Left renal pelvis (tissue), 4 donors: ENCODE results near the gene BRIP1. TPM values are rescaled to one million over a fixed set of nuclear protein-coding genes. Genes with fewer than 3 reads are reported as not detected.
"Not testable (repeated sequence)": the region's sequence is repeated elsewhere in the genome, so short reads cannot be mapped to it uniquely, and the experiment has no call there.

Source experiments
- DNase-seq, 4 donors: peaks; one replicate each; pipeline ENCODE4 v3.0.0-alpha.2; 2013; ENCODE audit warnings: low read depth in 4 of 4, low spot score in 3 of 4
- polyA plus RNA-seq, 4 donors: library from polyadenylated mRNA; unstranded; fragments of 120-200 nt; gene quantifications; one replicate each; pipeline ENCODE4 v1.2.1, GENCODE V29; 2013; ENCODE audit not compliant: insufficient read length in 4 of 4

The BRIP1 gene
- polyA plus RNA-seq, 4 donors = 8.3 to 12.5 (median 10.5) TPM

DNA sequence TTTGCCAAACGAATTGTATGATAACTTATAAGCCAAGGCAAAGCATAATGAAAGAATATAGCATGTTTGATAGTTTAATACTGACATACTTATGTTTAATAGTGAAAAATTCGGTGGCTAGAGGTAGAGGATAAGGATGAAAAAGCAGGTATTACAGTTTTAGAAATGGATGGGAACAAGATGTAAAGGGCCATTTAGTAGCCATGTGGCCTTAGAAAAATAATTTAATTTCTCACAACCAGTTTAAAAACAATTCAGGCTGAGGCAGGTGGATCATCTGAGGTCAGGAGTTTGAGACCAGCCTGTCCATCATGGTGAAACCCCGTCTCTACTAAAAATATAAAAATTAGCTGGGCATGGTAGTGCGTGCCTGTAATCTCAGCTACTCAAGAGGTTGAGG lies 152.8 kb downstream of the BRIP1 start:
- no peak for DNase-seq

DNA sequence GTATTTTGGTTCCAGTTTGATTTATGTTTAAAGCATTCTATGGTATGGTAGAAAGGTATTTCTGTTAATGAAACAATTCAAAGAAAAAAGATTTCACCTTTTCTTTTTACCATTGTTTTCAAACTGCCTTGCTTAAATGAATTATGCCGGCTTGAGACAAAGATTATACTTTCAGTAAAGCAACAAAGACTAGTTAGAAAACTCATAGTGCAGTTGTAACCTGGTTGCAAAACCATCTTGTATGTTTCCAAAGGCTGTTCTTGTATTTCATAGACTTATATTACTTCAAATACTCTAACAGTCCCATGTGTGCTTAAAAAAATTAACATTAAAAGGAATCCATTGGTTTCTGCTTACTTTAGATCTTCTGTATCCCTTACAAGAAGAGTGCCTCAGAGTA lies 153.8 kb downstream of the BRIP1 start:
- no peak for DNase-seq

DNA sequence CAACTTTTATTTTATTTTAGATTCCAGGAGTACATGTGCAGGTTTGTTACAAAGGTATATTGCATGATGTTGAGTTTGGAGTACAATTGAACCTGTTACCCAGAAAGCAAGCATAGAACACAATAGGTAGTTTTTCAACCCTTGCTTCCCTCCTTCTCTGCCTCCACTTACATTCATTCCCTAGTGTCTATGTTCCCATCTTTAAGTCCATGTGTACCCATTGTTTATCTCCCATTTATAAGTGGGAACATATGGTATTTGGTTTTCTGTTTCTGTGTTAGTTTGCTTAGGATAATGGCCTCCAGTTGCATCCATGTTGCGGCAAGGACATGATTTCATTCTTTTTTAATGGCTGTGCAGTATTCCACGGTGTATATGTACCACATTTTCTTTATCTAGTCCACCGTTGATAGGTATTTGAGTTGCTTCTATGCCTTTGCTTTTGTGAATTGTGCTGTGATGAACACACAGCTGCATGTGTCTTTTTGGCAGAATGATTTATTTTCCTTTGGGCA lies 158.3 kb downstream of the BRIP1 start:
- DNase-seq = no peak

DNA sequence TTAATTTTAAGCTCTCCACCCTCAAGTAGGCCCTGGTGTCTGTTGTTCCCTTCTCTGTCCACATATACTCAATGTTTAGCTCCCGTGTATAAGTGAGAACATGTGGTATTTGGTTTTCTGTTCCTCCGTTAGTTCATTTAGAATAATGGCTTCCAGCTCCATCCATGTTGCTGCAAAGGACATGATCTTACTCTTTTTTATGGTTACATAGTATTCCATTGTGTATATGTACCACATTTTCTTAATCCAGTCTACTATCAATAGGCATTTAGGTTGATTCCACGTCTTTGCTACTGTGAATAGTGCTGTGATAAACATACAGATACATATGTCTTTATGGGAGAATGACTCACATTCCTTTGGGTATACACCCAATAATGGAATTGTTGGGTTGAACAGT lies 160.9 kb downstream of the BRIP1 start:
- no peak for DNase-seq

DNA sequence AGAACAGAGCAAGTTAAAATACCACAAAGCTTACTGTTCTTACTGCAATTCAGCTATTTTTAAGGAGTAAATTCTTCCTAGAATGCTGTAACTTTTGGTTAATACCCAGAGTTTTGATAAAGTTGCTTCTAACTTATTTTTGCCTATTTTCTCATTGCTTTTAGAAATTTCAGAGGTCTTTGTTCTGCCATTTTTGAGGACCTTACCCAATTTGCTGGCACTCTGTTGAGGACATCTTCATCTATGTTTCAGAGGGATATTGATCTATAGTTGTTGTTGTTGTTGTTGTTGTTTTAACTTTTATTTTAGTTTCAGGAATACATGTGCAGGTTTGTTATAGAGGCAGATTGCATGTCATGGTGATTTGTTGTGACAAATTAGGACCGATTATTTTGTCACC lies 161.3 kb downstream of the BRIP1 start:
- no peak for DNase-seq

DNA sequence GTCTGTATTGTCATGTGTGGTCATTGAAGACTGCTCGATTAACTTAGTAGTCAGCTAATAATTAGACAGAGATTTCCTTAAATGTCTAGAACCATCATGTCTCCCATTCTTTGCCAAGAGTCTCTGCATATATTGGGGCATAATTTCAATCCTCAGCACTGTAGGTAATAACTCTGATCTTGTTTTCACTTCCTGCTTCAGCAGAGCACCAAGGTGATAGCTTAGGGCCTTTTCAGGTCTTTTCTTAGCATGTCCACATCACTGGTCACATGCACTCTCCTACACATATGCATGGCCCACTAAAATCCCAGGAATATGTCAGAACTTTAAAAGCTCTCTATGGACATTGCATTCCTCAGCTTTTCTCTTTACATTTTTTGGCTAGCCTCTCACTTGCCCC lies 162.0 kb downstream of the BRIP1 start:
- no peak for DNase-seq

DNA sequence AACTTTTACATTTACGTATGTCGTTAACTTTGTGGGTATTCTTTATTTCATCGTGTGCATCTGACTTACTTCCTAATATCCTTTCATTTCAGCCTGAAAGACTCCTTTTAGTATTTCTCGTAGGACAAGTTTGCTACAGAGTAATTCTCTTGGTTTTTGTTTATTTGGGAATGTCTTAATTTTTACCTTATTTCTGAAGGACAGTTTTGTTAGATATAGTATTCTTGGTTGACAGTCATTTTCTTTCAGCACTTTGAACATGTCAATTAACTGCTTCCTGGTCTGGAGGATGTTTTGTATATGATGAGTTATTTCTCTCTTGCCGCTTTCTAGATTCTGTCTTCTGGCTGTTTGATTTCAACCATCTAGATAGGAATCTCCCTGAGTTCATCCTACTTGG lies 163.1 kb downstream of the BRIP1 start:
- no peak for DNase-seq

DNA sequence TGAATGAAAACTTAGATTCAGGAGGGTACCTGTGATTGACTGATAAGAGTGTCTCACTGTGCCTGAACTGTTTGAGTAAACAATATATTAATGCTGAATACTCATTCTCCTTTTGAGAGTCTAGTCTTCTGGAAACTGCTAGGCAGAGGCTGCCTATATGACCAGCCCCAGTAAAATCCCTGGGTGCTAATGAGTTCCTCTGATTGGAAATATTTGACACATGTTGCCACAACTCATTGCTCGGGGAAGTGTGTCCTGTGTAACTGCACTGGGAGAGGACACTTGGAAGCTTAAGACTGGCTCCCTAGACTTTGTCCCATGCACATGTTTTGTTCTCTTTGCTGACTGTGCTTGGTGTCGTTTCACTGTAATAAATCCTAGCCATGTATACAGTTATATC lies 163.6 kb downstream of the BRIP1 start:
- no peak for DNase-seq

DNA sequence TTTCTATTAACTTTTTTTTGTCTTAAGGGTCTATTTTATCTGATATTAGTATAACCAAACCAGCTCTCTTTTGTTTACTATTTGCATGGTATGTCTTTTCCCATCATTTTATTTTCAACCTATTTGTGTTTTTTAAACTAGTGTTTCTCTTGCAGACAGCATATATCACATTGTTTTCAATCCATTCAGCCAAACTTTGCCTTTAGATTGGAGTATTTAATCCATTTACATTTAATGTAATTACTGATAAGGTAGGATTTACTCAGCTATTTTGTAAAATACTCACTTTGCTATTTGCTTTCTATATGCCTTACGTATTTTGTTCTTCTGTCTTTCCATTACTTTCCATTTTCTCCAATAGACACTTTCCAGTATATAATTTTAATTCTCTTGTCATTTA lies 164.3 kb downstream of the BRIP1 start:
- no peak for DNase-seq

DNA sequence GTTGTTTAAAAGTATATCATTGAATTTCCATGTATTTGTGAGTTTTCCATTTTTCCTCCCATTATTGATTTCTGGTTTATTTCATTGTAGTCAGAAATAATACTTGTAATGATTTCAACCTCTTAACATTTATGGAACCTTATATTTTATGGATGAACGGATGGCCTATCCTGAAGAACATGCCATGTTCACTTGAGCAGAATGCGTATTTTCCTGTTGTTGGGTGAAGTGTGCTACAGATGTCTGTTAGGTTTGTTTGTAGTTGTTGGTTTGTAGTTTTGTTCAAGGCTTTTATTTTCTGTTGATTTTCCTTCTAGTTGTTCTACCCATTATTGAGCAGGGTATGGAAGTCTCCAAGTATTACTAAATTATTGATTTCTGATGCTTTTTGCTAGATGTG lies 165.1 kb downstream of the BRIP1 start:
- DNase-seq = no peak

DNA sequence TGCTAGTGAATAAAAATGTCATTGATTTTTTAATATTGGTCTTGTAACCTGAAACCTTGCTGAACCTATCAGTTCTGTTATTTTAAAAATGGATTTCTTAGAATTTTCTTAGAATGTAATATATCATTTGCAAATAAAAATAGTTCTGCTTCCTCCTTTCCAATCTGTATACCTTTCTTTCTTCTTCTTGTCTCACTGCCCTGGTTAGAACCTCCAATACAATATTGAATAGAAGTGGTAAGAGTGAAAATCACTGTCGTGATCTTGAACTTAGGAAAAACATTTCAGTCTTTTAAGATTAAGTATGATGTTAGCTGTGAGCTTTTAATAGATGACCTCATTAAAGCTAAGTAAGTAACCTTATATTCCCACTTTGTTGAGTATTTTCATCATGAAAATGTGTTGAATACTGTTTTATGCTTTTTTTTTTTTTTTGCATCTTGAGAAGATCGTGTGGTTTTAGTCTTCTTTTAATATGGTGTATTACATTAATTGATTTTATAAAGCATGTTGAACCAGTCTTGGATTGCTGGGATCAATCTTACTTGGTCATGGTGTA lies 167.5 kb downstream of the BRIP1 start:
- DNase-seq = no peak

DNA sequence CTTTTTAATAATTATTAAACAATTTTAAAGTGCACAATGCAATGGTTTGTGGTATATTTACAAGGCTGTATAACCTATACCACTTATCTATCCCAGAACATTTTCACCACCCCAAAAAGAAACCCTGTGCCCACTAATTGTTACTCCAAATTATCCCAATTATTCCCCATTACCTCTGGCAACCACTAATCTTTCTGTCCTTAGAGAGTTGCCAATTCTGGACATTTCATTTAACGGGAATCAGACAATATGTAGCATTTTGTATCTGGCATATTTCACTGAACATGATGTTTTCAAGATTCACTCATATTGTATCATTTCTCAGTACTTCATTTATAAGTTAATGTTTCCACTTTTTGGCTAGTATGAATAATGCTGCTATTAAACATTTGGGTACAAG lies 169.2 kb downstream of the BRIP1 start:
- DNase-seq = no peak

DNA sequence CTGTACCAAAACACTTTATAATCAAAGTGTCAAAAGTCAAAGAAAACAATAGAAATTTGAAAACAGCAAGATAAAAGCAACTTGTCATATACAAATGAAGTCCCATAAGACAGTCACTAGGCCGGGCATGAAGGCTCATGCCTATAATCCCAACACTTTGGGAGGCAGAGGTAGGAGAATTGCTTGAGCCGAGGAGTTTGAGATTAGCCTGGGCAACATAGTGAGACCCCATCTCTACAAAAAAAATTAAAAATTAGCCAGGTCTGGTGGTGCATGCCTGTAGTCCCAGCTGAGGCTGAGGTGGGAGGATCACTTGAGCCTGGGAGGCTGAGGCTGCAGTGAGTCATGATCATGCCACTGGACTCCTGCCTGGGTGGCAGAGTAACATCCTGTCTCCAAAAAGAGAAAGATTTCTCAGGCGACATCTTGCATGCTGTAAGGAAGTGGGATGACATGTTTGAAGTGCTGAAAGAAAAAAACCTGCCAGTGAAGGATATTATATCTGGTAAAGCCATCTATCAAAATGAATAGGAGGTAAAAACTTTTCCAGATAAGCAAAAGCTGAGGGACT lies 173.6 kb downstream of the BRIP1 start:
- DNase-seq = no peak

DNA sequence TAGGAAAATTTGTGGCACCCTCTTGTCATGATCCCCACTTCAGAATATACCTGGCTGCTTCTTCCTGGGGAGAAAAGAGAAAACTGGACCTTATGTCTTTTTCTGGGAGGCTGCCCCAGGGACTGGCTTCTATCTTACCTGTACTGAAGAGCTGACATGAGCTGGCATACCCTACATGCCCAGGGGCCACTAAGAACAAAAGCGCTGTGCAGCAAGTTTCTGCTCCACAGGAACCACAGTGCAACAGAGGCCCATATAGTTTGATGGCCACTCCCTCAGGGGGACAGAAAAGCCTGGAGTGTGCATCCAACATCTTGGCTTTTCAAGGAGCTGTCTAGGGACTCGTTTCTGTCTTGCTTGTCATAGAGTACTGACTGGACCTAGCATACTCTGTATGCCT lies 175.6 kb downstream of the BRIP1 start:
- DNase-seq = no peak

DNA sequence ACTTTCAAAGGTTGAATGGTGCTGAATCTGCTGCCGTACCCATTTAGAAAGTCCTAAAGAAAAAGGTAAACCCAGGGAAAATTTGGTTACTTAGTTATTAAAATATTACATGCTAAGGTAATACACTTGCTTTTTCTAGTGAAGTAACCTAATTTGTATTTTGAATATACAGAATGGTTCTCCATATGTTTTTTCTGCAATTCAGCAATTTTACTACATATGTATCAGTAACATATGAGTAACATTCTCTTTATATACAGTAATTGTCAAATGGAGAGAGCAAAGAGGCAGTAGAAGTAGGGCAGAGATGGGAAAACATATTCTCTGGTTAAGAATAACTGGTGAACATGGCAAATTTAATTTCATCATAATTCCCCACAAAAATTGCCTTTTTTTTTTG lies 177.2 kb downstream of the BRIP1 start:
- DNase-seq = no peak

DNA sequence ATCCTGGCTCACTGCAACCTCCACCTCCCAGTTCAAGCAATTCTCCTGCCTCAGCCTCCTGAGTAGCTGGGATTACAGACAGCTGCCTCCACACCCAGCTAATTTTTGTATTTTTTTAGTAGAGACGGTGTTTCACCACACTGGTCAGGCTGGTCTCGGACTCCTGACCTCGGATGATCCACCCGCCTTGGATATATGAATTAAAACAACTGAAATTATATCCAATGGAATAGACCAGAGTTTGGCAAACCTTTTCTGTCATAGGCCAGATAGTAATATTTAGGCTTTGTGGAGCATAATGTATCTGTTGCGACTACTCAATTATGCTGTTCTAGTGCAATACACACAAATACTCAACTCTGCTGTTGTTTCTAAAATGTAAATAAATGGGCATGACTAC lies 178.5 kb downstream of the BRIP1 start:
- DNase-seq = no peak

DNA sequence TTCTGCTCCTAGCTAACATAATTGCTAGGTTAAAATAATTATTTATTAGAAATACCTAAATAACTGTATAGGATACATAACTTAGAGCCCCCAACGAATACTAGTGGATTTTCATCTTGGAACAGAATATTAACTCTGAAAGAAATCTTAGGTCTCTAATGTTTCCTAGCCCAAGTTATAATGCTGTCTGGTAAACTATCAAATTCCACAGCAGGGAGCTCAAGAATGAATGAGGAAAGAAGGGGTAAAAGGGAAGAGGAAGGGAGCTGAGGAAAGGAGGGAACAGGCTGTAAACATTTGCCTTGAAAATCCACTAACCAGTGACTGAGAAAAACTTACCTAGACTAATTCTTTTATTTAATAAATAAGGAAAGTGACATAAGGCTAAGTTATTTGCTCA lies 179.2 kb downstream of the BRIP1 start:
- no peak for DNase-seq

DNA sequence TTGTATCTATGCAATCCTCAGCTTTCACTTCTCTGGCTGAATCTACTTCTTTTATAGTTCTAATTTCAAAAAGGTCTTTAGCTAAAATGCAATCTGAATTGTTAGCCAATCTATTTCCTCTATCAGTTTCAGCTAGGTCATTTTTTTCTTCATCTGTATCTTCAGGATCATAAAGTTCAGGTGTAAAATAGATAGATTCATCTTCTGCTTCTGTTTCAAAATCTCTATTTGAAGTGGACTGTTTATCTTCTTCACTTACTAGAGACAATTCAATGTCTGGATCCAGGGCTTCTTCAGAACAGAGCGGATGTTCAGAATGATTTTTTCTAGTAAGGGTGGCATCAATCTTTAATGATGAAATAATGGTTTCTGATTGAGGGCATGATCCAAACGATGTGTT lies 179.9 kb downstream of the BRIP1 start:
- no peak for DNase-seq

DNA sequence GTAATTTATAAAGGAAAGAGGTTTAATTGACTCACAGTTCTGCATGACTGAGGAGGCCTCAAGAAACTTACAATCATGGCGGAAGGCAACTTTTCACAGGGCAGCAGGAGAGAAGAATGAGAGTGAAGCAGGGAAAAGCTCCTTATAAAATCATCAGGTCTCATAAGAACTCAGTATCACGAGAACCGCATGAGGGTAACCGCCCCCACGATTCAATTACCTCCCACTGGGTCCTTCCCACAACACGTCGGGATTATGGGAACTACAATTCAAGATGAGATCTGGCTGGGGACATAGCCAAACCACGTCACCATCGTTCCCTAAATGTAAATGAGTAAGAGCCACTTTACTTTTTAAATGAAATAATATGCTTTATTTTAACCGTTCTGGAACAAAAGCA lies 182.4 kb downstream of the BRIP1 start:
- DNase-seq = no peak

DNA sequence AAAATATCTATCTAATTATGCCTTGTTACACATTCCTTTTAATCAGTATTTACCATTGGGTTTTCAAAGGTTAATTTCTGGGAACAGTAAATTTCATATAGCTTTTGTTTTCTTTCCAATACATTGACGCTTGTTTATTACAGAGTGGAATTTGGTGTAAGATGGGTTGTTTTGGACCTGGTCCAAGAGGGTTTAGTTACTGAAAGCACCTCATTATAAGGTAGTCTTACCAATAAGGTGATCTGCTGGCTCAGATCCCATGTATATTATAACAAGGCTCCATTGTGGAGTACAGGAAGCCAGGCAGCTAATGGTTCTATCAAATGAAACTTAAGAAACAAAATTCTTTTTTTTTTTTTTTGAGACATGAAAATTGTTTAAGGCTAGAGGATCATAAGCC lies 185.0 kb downstream of the BRIP1 start:
- DNase-seq = no peak

DNA sequence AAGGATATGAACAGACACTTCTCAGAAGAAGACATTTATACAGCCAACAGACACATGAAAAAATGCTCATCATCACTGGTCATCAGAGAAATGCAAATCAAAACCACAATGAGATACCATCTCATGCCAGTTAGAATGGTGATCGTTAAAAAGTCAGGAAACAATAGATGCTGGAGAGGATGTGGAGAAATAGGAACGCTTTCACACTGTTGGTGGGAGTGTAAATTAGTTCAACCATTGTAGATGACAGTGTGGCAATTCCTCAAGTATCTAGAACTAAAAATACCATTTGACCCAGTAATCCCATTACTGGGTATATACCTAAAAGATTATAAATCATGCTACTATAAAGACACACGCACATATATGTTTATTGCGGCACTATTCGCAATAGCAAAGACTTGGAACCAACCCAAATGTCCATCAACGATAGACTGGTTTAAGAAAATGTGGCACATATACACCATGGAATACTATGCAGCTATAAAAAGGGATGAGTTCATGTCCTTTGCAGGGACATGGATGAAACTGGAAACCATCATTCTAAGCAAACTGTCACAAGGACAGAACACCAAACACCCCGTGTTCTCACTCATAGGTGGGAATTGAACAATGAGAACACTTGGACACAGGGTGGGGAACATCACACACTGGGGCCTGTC lies 186.0 kb downstream of the BRIP1 start:
- DNase-seq = not testable (repeated sequence)

DNA sequence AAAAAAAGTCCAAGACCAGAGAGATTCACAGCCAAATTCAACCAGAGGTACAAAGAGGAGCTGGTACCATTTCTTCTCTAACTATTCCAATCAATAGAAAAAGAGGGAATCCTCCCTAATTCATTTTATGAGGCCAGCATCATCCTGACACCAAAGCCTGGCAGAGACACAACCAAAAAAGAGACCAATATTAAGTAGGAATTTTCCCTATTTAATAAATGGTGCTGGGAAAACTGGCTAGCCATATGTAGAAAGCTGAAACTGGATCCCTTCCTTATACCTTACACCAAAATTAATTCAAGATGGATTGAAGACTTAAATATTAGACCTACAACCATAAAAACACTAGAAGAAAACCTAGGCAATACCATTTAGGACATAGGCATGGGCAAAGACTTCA lies 186.8 kb downstream of the BRIP1 start:
- not testable (repeated sequence) for DNase-seq
